ENCODE data around the gene SUMF1.
"Not testable (repeated sequence)": the region's sequence is repeated elsewhere in the genome, so short reads cannot be mapped to it uniquely, and the experiment has no call there.

The SUMF1 gene

GRCh38 chr3:4338751-4339150 lies 128.3 kb downstream of the SUMF1 start:
- no peak for DNase-seq (ENCODE audit: low read depth in 2 of 2)

GRCh38 chr3:4336850-4337546 lies 130.1 kb downstream of the SUMF1 start:
- DNase-seq (ENCODE audit: low read depth in 2 of 2), result no peak

GRCh38 chr3:4335840-4336562 lies 131.1 kb downstream of the SUMF1 start:
- no peak for DNase-seq (ENCODE audit: low read depth in 2 of 2)

- DNase-seq (ENCODE audit: low read depth in 2 of 2), result no peak
Measured at GRCh38 chr3:4334548-4334947, 132.5 kb downstream of the SUMF1 start.

- no peak for DNase-seq (ENCODE audit: low read depth in 2 of 2)
Measured at GRCh38 chr3:4332991-4333390, 134.1 kb downstream of the SUMF1 start.

- no peak for DNase-seq (ENCODE audit: low read depth in 2 of 2)
Measured at GRCh38 chr3:4332574-4332973, 134.5 kb downstream of the SUMF1 start.

- DNase-seq (ENCODE audit: low read depth in 2 of 2), result no peak
Measured at GRCh38 chr3:4332111-4332510, 135.0 kb downstream of the SUMF1 start.

- not testable (repeated sequence) for DNase-seq (ENCODE audit: low read depth in 2 of 2)
Measured at GRCh38 chr3:4329806-4330205, 137.3 kb downstream of the SUMF1 start.

GRCh38 chr3:4326868-4327267 lies 140.2 kb downstream of the SUMF1 start:
- DNase-seq (ENCODE audit: low read depth in 2 of 2), result no peak

GRCh38 chr3:4323246-4324027 lies 143.6 kb downstream of the SUMF1 start:
- DNase-seq (ENCODE audit: low read depth in 2 of 2), result no peak

- no peak for DNase-seq (ENCODE audit: low read depth in 2 of 2)
Measured at GRCh38 chr3:4322635-4323034, 144.4 kb downstream of the SUMF1 start.

GRCh38 chr3:4321732-4322131 lies 145.3 kb downstream of the SUMF1 start:
- DNase-seq (ENCODE audit: low read depth in 2 of 2), result no peak

GRCh38 chr3:4320096-4320911 lies 146.8 kb downstream of the SUMF1 start:
- DNase-seq (ENCODE audit: low read depth in 2 of 2), result no peak

- DNase-seq (ENCODE audit: low read depth in 2 of 2), result no peak
Measured at GRCh38 chr3:4314688-4315087, 152.4 kb downstream of the SUMF1 start.

- no peak for DNase-seq (ENCODE audit: low read depth in 2 of 2)
Measured at GRCh38 chr3:4313606-4314293, 153.3 kb downstream of the SUMF1 start.

GRCh38 chr3:4311496-4311895 lies 155.6 kb downstream of the SUMF1 start:
- DNase-seq (ENCODE audit: low read depth in 2 of 2), result no peak

Data from stimulated activated CD4-positive, alpha-beta T cell treated with anti-CD3 and anti-CD28 coated beads, Interleukin-1b, Interleukin-23, amount 100 ng/mL, for 4 hours (primary cell).